ENCODE measurements around the gene ADAMTS6.
A peak's percentile ranks its signal among the peaks of the same experiment; 100 is the strongest.

Gene ADAMTS6

GRCh38 chr5:65141493-65141892, 340.2 kb downstream of the ADAMTS6 start (continued):
- TF ChIP-seq, protein P1, sequence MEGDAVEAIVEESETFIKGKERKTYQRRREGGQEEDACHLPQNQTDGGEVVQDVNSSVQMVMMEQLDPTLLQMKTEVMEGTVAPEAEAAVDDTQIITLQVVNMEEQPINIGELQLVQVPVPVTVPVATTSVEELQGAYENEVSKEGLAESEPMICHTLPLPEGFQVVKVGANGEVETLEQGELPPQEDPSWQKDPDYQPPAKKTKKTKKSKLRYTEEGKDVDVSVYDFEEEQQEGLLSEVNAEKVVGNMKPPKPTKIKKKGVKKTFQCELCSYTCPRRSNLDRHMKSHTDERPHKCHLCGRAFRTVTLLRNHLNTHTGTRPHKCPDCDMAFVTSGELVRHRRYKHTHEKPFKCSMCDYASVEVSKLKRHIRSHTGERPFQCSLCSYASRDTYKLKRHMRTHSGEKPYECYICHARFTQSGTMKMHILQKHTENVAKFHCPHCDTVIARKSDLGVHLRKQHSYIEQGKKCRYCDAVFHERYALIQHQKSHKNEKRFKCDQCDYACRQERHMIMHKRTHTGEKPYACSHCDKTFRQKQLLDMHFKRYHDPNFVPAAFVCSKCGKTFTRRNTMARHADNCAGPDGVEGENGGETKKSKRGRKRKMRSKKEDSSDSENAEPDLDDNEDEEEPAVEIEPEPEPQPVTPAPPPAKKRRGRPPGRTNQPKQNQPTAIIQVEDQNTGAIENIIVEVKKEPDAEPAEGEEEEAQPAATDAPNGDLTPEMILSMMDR (tag by site-specific recombination; IDR thresholded peaks at IDR 0.05): no peak
- TF ChIP-seq ZNF707 (tag by site-specific recombination; IDR thresholded peaks at IDR 0.05): no peak
- no peak for TF ChIP-seq ZSCAN23 (tag by site-specific recombination; IDR thresholded peaks at IDR 0.05)
- no peak for TF ChIP-seq ZNF544 (tag by site-specific recombination; IDR thresholded peaks at IDR 0.05)
- TF ChIP-seq ZFP3 (tag by site-specific recombination; IDR thresholded peaks at IDR 0.05; ENCODE audit: low read depth): no peak
- TF ChIP-seq KLF9 (tag by site-specific recombination; IDR thresholded peaks at IDR 0.05; ENCODE audit: low read depth): no peak
- TF ChIP-seq ZNF302 (tag by site-specific recombination; IDR thresholded peaks at IDR 0.05; ENCODE audit: low read depth): no peak
- 0 out of 2 replicates have a peak, but pooled peaks have one; percentile 59 for TF ChIP-seq FEZF1 (tag by site-specific recombination; IDR thresholded peaks at IDR 0.05)
- no peak for TF ChIP-seq YY2 (tag by site-specific recombination; IDR thresholded peaks at IDR 0.05)
- TF ChIP-seq ZNF558 (tag by site-specific recombination; IDR thresholded peaks at IDR 0.05): 0 out of 2 replicates have a peak, but pooled peaks have one; percentile 35
- TF ChIP-seq, protein P2, sequence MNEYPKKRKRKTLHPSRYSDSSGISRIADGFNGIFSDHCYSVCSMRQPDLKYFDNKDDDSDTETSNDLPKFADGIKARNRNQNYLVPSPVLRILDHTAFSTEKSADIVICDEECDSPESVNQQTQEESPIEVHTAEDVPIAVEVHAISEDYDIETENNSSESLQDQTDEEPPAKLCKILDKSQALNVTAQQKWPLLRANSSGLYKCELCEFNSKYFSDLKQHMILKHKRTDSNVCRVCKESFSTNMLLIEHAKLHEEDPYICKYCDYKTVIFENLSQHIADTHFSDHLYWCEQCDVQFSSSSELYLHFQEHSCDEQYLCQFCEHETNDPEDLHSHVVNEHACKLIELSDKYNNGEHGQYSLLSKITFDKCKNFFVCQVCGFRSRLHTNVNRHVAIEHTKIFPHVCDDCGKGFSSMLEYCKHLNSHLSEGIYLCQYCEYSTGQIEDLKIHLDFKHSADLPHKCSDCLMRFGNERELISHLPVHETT (tag by site-specific recombination; IDR thresholded peaks at IDR 0.05): no peak
- no peak for TF ChIP-seq ZNF747 (tag by site-specific recombination; IDR thresholded peaks at IDR 0.05)
- no peak for TF ChIP-seq ZNF48 (tag by site-specific recombination; IDR thresholded peaks at IDR 0.05)
- TF ChIP-seq ZNF843 (tag by site-specific recombination; IDR thresholded peaks at IDR 0.05): no peak
- TF ChIP-seq PBX3 (CRISPR knock-in tag; IDR thresholded peaks at IDR 0.05): no peak
- TF ChIP-seq, protein P3, sequence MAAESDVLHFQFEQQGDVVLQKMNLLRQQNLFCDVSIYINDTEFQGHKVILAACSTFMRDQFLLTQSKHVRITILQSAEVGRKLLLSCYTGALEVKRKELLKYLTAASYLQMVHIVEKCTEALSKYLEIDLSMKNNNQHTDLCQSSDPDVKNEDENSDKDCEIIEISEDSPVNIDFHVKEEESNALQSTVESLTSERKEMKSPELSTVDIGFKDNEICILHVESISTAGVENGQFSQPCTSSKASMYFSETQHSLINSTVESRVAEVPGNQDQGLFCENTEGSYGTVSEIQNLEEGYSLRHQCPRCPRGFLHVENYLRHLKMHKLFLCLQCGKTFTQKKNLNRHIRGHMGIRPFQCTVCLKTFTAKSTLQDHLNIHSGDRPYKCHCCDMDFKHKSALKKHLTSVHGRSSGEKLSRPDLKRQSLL (tag by site-specific recombination; IDR thresholded peaks at IDR 0.05): no peak
- 0 out of 2 replicates have a peak, but pooled peaks have one; percentile 19 for TF ChIP-seq ZNF24 (tag by site-specific recombination; IDR thresholded peaks at IDR 0.05)
- no peak for TF ChIP-seq ZBTB1 (tag by site-specific recombination; IDR thresholded peaks at IDR 0.05)
- no peak for TF ChIP-seq ZNF114 (tag by site-specific recombination; IDR thresholded peaks at IDR 0.05)
- no peak for TF ChIP-seq ZBTB21 (tag by site-specific recombination; IDR thresholded peaks at IDR 0.05)
- TF ChIP-seq ZNF155 (tag by site-specific recombination; IDR thresholded peaks at IDR 0.05): no peak
- no peak for TF ChIP-seq YY1 (tag by site-specific recombination; IDR thresholded peaks at IDR 0.05)
- TF ChIP-seq ZIC2 (tag by site-specific recombination; IDR thresholded peaks at IDR 0.05): 0 out of 2 replicates have a peak, but pooled peaks have one; percentile 9
- no peak for TF ChIP-seq KLF10 (tag by site-specific recombination; IDR thresholded peaks at IDR 0.05)
- TF ChIP-seq WT1 (tag by site-specific recombination; IDR thresholded peaks at IDR 0.05): peak; percentile 82
- TF ChIP-seq OVOL3 (tag by site-specific recombination; IDR thresholded peaks at IDR 0.05): no peak
- no peak for TF ChIP-seq MZF1 (tag by site-specific recombination; IDR thresholded peaks at IDR 0.05; ENCODE audit: borderline replicate concordance)
- TF ChIP-seq ZNF280D (tag by site-specific recombination; IDR thresholded peaks at IDR 0.05): no peak
- TF ChIP-seq SCRT1 (tag by site-specific recombination; IDR thresholded peaks at IDR 0.05; ENCODE audit: borderline replicate concordance): no peak
- TF ChIP-seq, protein P4, sequence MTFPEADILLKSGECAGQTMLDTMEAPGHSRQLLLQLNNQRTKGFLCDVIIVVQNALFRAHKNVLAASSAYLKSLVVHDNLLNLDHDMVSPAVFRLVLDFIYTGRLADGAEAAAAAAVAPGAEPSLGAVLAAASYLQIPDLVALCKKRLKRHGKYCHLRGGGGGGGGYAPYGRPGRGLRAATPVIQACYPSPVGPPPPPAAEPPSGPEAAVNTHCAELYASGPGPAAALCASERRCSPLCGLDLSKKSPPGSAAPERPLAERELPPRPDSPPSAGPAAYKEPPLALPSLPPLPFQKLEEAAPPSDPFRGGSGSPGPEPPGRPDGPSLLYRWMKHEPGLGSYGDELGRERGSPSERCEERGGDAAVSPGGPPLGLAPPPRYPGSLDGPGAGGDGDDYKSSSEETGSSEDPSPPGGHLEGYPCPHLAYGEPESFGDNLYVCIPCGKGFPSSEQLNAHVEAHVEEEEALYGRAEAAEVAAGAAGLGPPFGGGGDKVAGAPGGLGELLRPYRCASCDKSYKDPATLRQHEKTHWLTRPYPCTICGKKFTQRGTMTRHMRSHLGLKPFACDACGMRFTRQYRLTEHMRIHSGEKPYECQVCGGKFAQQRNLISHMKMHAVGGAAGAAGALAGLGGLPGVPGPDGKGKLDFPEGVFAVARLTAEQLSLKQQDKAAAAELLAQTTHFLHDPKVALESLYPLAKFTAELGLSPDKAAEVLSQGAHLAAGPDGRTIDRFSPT (tag by site-specific recombination; IDR thresholded peaks at IDR 0.05): no peak
- no peak for TF ChIP-seq SETDB1 (IDR thresholded peaks at IDR 0.05; ENCODE audit: insufficient read length, low read length)
- no peak for TF ChIP-seq ZNF121 (tag by site-specific recombination; IDR thresholded peaks at IDR 0.05)
- TF ChIP-seq ZNF433 (tag by site-specific recombination; IDR thresholded peaks at IDR 0.05; ENCODE audit: low read depth): no peak

All from HEK293 (cell line).